A673 (cell line): ENCODE data around the gene ABI3BP. TPM values are rescaled to one million over a fixed set of nuclear protein-coding genes. Genes with fewer than 3 reads are reported as not detected.

ENCODE experiments used
- BruUV-seq: library from RNA; stranded (reverse); fragments of 400-500 nt; replicated peaks from 2 replicates; lab custom pipeline; 2021; lab: Mats Ljungman, UMichigan
- CTCF ChIA-PET: fragments of 300-600 bp; sonication (Branson Sonifier 250); formaldehyde crosslinking; loops from one replicate; lab custom pipeline; 2022; ENCODE audit warnings: antibody characterized with exemption; lab: Charles Lee
- POLR2A ChIA-PET: fragments of 300-600 bp; sonication (Branson Sonifier 250); formaldehyde crosslinking; loops from one replicate; lab custom pipeline; 2022; ENCODE audit warnings: antibody characterized with exemption; ENCODE audit not compliant: low non-redundant PET; lab: Charles Lee
- DNase-seq: peaks from one replicate; pipeline ENCODE4 v3.0.0-alpha.2; 2015; ENCODE audit warnings: low spot score
- H3K27ac ChIP-seq: fragments of 200-600 bp; sonication (generic); 2 replicates; pipeline ENCODE4 v1.5.1; 2016; ENCODE audit warnings: mixed run types, low read depth, mild to moderate bottlenecking, mixed read lengths, antibody characterized with exemption, low read length; ENCODE audit not compliant: poor library complexity, severe bottlenecking
- H3K27me3 ChIP-seq: fragments of 200-600 bp; sonication (generic); replicated peaks from 2 replicates; pipeline ENCODE4 v1.6.1; 2017; ENCODE audit warnings: mixed run types, low read depth, mild to moderate bottlenecking, mixed read lengths, antibody characterized with exemption, low read length; ENCODE audit not compliant: insufficient read depth, poor library complexity
- H3K36me3 ChIP-seq: fragments of 200-600 bp; sonication (generic); 2 replicates; pipeline ENCODE4 v1.6.1; 2016; ENCODE audit warnings: mixed run types, mild to moderate bottlenecking, mixed read lengths, antibody characterized with exemption, low read length; ENCODE audit not compliant: insufficient read depth, poor library complexity, severe bottlenecking
- H3K4me1 ChIP-seq: fragments of 200-600 bp; sonication (generic); 2 replicates; pipeline ENCODE4 v1.6.1; 2017; ENCODE audit warnings: mixed run types, mild to moderate bottlenecking, mixed read lengths, antibody characterized with exemption, low read length; ENCODE audit not compliant: insufficient read depth, poor library complexity, severe bottlenecking
- H3K4me3 ChIP-seq: fragments of 200-600 bp; sonication (generic); 2 replicates; pipeline ENCODE4 v1.5.1; 2016; ENCODE audit warnings: low read depth, mixed run types, mild to moderate bottlenecking, mixed read lengths, low read length; ENCODE audit not compliant: poor library complexity, severe bottlenecking
- H3K9me3 ChIP-seq: fragments of 200-600 bp; sonication (generic); 2 replicates; pipeline ENCODE4 v1.6.1; 2016; ENCODE audit warnings: mixed run types, low read depth, mild to moderate bottlenecking, mixed read lengths, antibody characterized with exemption, low read length; ENCODE audit not compliant: poor library complexity, severe bottlenecking
- CTCF ChIP-seq: fragments of 300-800, 200-600 bp; sonication (generic); conservative IDR thresholded peaks from 2 replicates; pipeline ENCODE4 v1.5.1; 2017; ENCODE audit warnings: low read depth, mild to moderate bottlenecking, antibody characterized with exemption, low read length, moderate library complexity, mixed read lengths
- EZH2 ChIP-seq: fragments of 200-600 bp; sonication (generic); IDR thresholded peaks from 2 replicates; pipeline ENCODE4 v1.6.1; 2017; ENCODE audit warnings: borderline replicate concordance, low read depth, mild to moderate bottlenecking, mixed read lengths, antibody characterized with exemption, low read length; ENCODE audit not compliant: poor library complexity, severe bottlenecking
- intact Hi-C: fragments of 100-400 bp; cut with micrococcal nuclease; formaldehyde crosslinking; loops from one replicate; pipeline ENCODE4 v1.10.0; 2022; ENCODE audit not compliant: unreplicated experiment
- total RNA-seq: library from RNA; stranded (reverse); gene quantifications from 2 replicates; pipeline ENCODE4 v1.2.3, GENCODE V29; 2021

The ABI3BP gene
- total RNA-seq, 1 experiment from 2014 or later, result 5.2 TPM

GRCh38 chr3:100759159-100759558 lies 234.1 kb downstream of the ABI3BP start:
- no peak overlapping the region for H3K4me3 ChIP-seq
- TF ChIP-seq CTCF, result no peak
- POLR2A ChIA-PET, result no interaction called here
- intact Hi-C loops, result no loop called here
- H3K27ac ChIP-seq, result no peak overlapping the region
- no peaks in the 10 kb centered on the region for H3K36me3 ChIP-seq
- DNase-seq, result no peak
- no peaks in the 10 kb centered on the region for H3K9me3 ChIP-seq
- BruUV-seq, result no TSS peak
- CTCF ChIA-PET, result interaction anchor here (0.6 kb wide), 1 partner anchor 927 kb away, joined by 6 read pairs; no protein-coding TSS in a partner anchor
- H3K4me1 ChIP-seq, result no peaks in the 10 kb centered on the region
- H3K27me3 ChIP-seq, result no peaks in the 10 kb centered on the region

GRCh38 chr3:100756441-100756840 lies 236.8 kb downstream of the ABI3BP start:
- ChIA-PET CTCF (no interaction called here), POLR2A (no interaction called here)
- no peaks in the 10 kb centered on the region for H3K27me3 ChIP-seq
- no peaks in the 10 kb centered on the region for H3K9me3 ChIP-seq
- H3K36me3 ChIP-seq, result peaks cover 15% of the 10 kb centered on the region
- intact Hi-C loops, result no loop called here
- TF ChIP-seq EZH2 (no peak), CTCF (no peak)
- no peak overlapping the region for H3K4me3 ChIP-seq
- no peak overlapping the region for H3K27ac ChIP-seq
- DNase-seq, result no peak
- no TSS peak for BruUV-seq
- peaks cover 5% of the 10 kb centered on the region for H3K4me1 ChIP-seq

DNA sequence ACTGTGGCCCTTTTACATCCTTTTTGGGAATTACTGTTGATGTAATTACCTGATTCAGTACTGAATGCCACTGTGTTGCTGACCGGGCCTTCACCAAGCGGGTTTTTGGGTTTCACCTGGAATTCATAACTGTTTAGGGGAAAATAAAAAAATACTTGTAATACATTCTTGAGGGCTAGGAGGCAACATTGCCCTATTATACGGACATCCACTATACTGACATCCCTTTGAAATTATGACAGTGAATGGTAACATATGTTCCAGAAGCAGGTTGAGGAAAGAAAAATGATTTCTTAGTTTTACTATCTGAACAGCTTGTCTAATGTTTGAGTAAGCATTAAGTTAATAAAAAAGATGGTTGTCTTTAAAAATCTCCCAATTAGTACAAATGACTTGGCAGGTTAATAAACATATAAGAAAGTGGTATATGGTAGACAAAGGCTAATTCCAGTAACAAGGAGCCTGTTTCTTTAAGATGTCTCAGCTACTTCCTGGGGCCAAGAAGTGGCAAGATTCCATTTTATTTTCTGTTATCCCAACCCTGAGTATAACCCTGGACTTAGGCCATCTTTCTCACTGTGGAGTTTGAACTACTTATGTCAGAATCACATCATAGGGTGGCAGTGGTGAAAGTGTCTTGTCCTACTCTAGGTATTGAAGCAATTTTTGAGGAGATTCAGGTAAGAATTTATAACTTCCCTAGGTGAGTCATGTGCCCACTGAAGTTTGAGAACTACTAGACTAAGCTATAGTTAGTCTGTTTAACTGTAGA lies 238.5 kb downstream of the ABI3BP start:
- H3K4me3 ChIP-seq, result no peak overlapping the region
- ChIA-PET CTCF (no interaction called here), POLR2A (no interaction called here)
- H3K27ac ChIP-seq, result no peak overlapping the region
- TF ChIP-seq CTCF, result peak; percentile 11; the same call in 1 of the 2 replicates
- no peak for TF ChIP-seq EZH2
- no peaks in the 10 kb centered on the region for H3K27me3 ChIP-seq
- intact Hi-C loops, result no loop called here
- peaks cover 32% of the 10 kb centered on the region for H3K36me3 ChIP-seq
- BruUV-seq, result no TSS peak
- H3K4me1 ChIP-seq, result peaks cover 5% of the 10 kb centered on the region
- no peaks in the 10 kb centered on the region for H3K9me3 ChIP-seq
- no peak for DNase-seq
